SK-N-SH treated with all-trans-retinoic acid at 6 μM for 48 hours (cell line): ENCODE data around the gene BPIFB2.

Experiments used
- ATAC-seq: fragments of 200-7000 bp; cut with Tn5 transposase; 3 replicates; pipeline ENCODE4 v1.9.1; 2020; ENCODE audit warnings: mild to moderate bottlenecking, moderate library complexity
- ARNTL ChIP-seq: fragments of 450-650 bp; formaldehyde crosslinking; IDR thresholded peaks from 2 replicates; pipeline ENCODE4 v1.5.0; 2020; ENCODE audit warnings: low read depth, mild to moderate bottlenecking, moderate library complexity, borderline replicate concordance
- BACH2 ChIP-seq: fragments of 250-450 bp; sonication (Bioruptor Pico); IDR thresholded peaks from 2 replicates; pipeline ENCODE4 v1.9.0; 2021; ENCODE audit warnings: mild to moderate bottlenecking, borderline replicate concordance
- CSDC2 ChIP-seq: fragments of 250-450 bp; sonication (Bioruptor Pico); IDR thresholded peaks from 2 replicates; pipeline ENCODE4 v1.5.0; 2020; ENCODE audit warnings: mild to moderate bottlenecking, moderate library complexity
- ESRRG ChIP-seq: fragments of 250-450 bp; sonication (Bioruptor Pico); IDR thresholded peaks from 2 replicates; pipeline ENCODE4 v1.6.1; 2021; ENCODE audit warnings: mild to moderate bottlenecking
- GLIS3 ChIP-seq: fragments of 250-450 bp; sonication (Bioruptor Pico); IDR thresholded peaks from 2 replicates; pipeline ENCODE4 v1.5.0; 2020; ENCODE audit warnings: mild to moderate bottlenecking, moderate library complexity
- ISL1 ChIP-seq: fragments of 250-450 bp; sonication (Bioruptor Pico); IDR thresholded peaks from 2 replicates; pipeline ENCODE4 v2.1.2; 2022; ENCODE audit warnings: mild to moderate bottlenecking, moderate library complexity
- OSR1 ChIP-seq: fragments of 250-450 bp; sonication (Bioruptor Pico); IDR thresholded peaks from 2 replicates; pipeline ENCODE4 v1.8.0; 2022; ENCODE audit warnings: moderate library complexity, mild to moderate bottlenecking, inconsistent platforms
- RARB ChIP-seq: fragments of 250-450 bp; sonication (Bioruptor Pico); IDR thresholded peaks from 2 replicates; pipeline ENCODE4 v1.8.0; 2021; ENCODE audit warnings: mild to moderate bottlenecking, moderate library complexity
- SNAI2 ChIP-seq: fragments of 250-450 bp; sonication (Bioruptor Pico); IDR thresholded peaks from 2 replicates; pipeline ENCODE4 v1.5.0; 2020; ENCODE audit warnings: mild to moderate bottlenecking, moderate library complexity
- TCF4 ChIP-seq: fragments of 250-450 bp; sonication (Bioruptor Pico); IDR thresholded peaks from 2 replicates; pipeline ENCODE4 v1.8.0; 2021; ENCODE audit warnings: mild to moderate bottlenecking, moderate library complexity, borderline replicate concordance
- TOX ChIP-seq: fragments of 250-450 bp; sonication (Bioruptor Pico); IDR thresholded peaks from 2 replicates; pipeline ENCODE4 v1.8.0; 2021; ENCODE audit warnings: mild to moderate bottlenecking, moderate library complexity, borderline replicate concordance
- TSHZ2 ChIP-seq: fragments of 250-450 bp; sonication (Bioruptor Pico); IDR thresholded peaks from 2 replicates; pipeline ENCODE4 v1.5.0; 2020; ENCODE audit warnings: mild to moderate bottlenecking, moderate library complexity
- ZC3H10 ChIP-seq: fragments of 250-450 bp; sonication (Bioruptor Pico); IDR thresholded peaks from 2 replicates; pipeline ENCODE4 v1.5.1; 2021; ENCODE audit warnings: mild to moderate bottlenecking, moderate library complexity
- ZFP3 ChIP-seq: fragments of 250-450 bp; sonication (Bioruptor Pico); IDR thresholded peaks from 2 replicates; pipeline ENCODE4 v1.5.0; 2020; ENCODE audit warnings: mild to moderate bottlenecking, moderate library complexity
- ZFP30 ChIP-seq: fragments of 450-650 bp; formaldehyde crosslinking; IDR thresholded peaks from 2 replicates; pipeline ENCODE4 v1.5.0; 2022; ENCODE audit warnings: mild to moderate bottlenecking, moderate library complexity
- ZNF565 ChIP-seq: fragments of 450-650 bp; formaldehyde crosslinking; conservative IDR thresholded peaks from 2 replicates; pipeline ENCODE4 v1.5.0; 2020; ENCODE audit warnings: low read depth, mild to moderate bottlenecking, moderate library complexity
- ZNF8 ChIP-seq: fragments of 450-650 bp; formaldehyde crosslinking; IDR thresholded peaks from 2 replicates; pipeline ENCODE4 v1.5.0; 2020; ENCODE audit warnings: mild to moderate bottlenecking, moderate library complexity
- TF ChIP-seq, protein P1 (sequence below): fragments of 250-450 bp; sonication (Bioruptor Pico); IDR thresholded peaks from 2 replicates; pipeline ENCODE4 v1.8.0; 2021; ENCODE audit warnings: low read depth, mild to moderate bottlenecking, moderate library complexity, borderline replicate concordance
- TF ChIP-seq, protein P2 (sequence below): fragments of 250-450 bp; sonication (Bioruptor Pico); IDR thresholded peaks from 2 replicates; pipeline ENCODE4 v1.5.1; 2020; ENCODE audit warnings: low read depth, mild to moderate bottlenecking, moderate library complexity

BPIFB2 gene

GRCh38 chr20:32966881-32967781 is 40.4 kb upstream of the BPIFB2 start:
- no peak for ATAC-seq

DNA sequence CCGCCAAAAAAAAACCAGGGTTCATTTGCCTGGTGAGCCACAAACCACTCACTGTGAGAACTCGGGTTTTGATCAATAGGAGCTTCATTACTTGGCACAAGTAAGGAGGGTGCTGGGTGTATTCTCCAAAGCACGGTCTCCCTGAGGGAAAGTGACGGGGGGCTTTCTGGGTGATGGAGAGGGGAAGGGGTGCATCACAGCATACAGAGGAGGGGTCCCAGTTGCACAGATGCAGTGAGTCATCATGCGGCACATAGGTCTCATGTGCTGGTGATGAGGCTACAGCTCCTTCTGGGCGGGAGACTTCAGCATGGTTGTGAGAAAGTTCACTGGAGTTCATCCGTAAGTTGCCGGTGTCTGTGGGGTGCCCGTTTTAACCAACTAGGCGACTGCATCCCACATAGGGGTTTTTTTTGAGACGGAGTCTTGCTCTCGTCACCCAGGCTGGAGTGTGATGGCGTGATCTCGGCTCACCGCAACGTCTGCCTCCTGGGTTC is 39.5 kb upstream of the BPIFB2 start:
- no peak for ATAC-seq
- TF ChIP-seq OSR1 (CRISPR knock-in tag) (no peak), RARB (no peak), CSDC2 (CRISPR knock-in tag) (no peak), ARNTL (CRISPR knock-in tag) (no peak), ESRRG (CRISPR knock-in tag) (no peak), ISL1 (no peak), TSHZ2 (CRISPR knock-in tag) (no peak), TOX (CRISPR knock-in tag) (no peak), ZFP30 (no peak), SNAI2 (no peak)
- TF ChIP-seq, protein P1, sequence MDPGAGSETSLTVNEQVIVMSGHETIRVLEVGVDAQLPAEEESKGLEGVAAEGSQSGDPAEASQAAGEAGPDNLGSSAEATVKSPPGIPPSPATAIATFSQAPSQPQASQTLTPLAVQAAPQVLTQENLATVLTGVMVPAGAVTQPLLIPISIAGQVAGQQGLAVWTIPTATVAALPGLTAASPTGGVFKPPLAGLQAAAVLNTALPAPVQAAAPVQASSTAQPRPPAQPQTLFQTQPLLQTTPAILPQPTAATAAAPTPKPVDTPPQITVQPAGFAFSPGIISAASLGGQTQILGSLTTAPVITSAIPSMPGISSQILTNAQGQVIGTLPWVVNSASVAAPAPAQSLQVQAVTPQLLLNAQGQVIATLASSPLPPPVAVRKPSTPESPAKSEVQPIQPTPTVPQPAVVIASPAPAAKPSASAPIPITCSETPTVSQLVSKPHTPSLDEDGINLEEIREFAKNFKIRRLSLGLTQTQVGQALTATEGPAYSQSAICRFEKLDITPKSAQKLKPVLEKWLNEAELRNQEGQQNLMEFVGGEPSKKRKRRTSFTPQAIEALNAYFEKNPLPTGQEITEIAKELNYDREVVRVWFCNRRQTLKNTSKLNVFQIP (CRISPR knock-in tag), result no peak

More at GRCh38 chr20:32966881-32967781, 40.4 kb upstream of the BPIFB2 start:
- no peak for TF ChIP-seq ISL1
- TF ChIP-seq ZFP30, result no peak
- no peak for TF ChIP-seq ARNTL (CRISPR knock-in tag)
- TF ChIP-seq, protein P2, sequence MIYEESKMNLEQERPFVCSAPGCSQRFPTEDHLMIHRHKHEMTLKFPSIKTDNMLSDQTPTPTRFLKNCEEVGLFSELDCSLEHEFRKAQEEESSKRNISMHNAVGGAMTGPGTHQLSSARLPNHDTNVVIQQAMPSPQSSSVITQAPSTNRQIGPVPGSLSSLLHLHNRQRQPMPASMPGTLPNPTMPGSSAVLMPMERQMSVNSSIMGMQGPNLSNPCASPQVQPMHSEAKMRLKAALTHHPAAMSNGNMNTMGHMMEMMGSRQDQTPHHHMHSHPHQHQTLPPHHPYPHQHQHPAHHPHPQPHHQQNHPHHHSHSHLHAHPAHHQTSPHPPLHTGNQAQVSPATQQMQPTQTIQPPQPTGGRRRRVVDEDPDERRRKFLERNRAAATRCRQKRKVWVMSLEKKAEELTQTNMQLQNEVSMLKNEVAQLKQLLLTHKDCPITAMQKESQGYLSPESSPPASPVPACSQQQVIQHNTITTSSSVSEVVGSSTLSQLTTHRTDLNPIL, result no peak
- TF ChIP-seq TCF4 (CRISPR knock-in tag), result no peak
- TF ChIP-seq OSR1 (CRISPR knock-in tag), result no peak
- TF ChIP-seq CSDC2 (CRISPR knock-in tag), result no peak
- no peak for TF ChIP-seq ZNF8

DNA sequence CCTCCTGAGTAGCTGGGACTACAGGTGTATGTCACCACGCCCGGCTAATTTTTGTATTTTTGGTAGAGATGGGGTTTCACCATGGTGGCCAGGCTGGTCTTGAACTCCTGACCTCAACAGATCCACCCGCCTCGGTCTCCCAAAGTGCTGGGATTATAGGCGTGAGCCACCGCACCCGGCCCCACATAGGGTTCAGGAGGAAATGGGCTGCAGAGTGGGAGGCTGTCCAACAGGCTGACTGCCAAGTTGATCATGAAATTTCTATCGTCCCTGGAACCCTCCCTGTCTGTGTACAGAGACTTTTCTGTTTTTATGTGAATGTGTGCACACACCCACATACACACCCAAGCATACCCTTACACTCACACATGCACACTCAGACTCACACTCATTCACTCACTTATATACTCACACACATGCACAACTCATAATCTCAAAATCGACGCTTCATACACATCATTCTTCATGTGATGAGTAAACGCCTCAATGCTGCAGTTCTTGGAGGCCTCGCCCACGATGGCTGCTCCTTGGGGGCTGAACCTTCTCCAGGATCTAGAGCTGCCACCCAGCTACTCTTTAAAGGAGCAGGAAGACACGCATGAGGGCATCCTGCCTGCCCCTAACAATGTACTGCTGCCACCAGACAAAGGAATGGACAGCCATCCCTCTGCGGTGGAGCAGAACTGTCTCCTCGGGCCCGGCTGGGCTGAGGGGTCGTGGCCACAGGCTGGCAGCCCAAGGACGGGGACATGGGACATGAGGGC is 38.8 kb upstream of the BPIFB2 start:
- ATAC-seq, result no peak
- TF ChIP-seq GLIS3 (no peak), CSDC2 (CRISPR knock-in tag) (no peak), ZFP3 (no peak), ESRRG (CRISPR knock-in tag) (no peak), BACH2 (CRISPR knock-in tag) (no peak), ZC3H10 (no peak), ZNF565 (CRISPR knock-in tag) (no peak)
- TF ChIP-seq, protein P1 (CRISPR knock-in tag), result no peak
